IMR-90 (cell line): ENCODE measurements around the gene WNT6. TPM values are rescaled to one million over a fixed set of nuclear protein-coding genes. Genes with fewer than 3 reads are reported as not detected.

Experiments used
- ATAC-seq: fragments of 200-7000 bp; cut with Tn5 transposase; 2 replicates; pipeline ENCODE4 v1.9.1; 2020; ENCODE audit warnings: low read depth, mild to moderate bottlenecking, moderate library complexity
- BruUV-seq: library from RNA; stranded (reverse); fragments of 400-500 nt; replicated peaks from 2 replicates; lab custom pipeline; 2021; lab: Mats Ljungman, UMichigan
- CTCF ChIA-PET: fragments of 300-600 bp; formaldehyde crosslinking; extraction: SDS; loops from one replicate; lab custom pipeline; 2021; ENCODE audit warnings: antibody characterized with exemption; lab: Yijun Ruan, JAX
- POLR2A ChIA-PET: fragments of 300-600 bp; sonication (Branson Sonifier 250); formaldehyde crosslinking; loops from one replicate; lab custom pipeline; 2022; ENCODE audit warnings: antibody characterized with exemption; ENCODE audit not compliant: unreplicated experiment; lab: Charles Lee
- DNase-seq: peaks from one replicate; pipeline ENCODE4 v3.0.0; 2013
- H2AFZ ChIP-seq: replicated peaks from 2 replicates; pipeline ENCODE3; 2013; ENCODE audit warnings: low read length, mild to moderate bottlenecking; ENCODE audit not compliant: poor library complexity
- H2AK5ac ChIP-seq: 2 replicates; pipeline ENCODE4 v1.6.1; 2013; ENCODE audit warnings: low read depth, low read length, inconsistent platforms
- H2AK9ac ChIP-seq: replicated peaks from 2 replicates; pipeline ENCODE3; 2013; ENCODE audit warnings: mild to moderate bottlenecking, low read depth, low read length, moderate library complexity; ENCODE audit not compliant: poor library complexity
- H2BK120ac ChIP-seq: 2 replicates; pipeline ENCODE4 v1.6.1; 2013; ENCODE audit warnings: low read depth, low read length, inconsistent platforms
- H2BK15ac ChIP-seq: 3 replicates; pipeline ENCODE4 v1.6.1; 2013; ENCODE audit warnings: low read depth, low read length, inconsistent platforms
- H2BK20ac ChIP-seq: 2 replicates; pipeline ENCODE4 v1.6.1; 2013; ENCODE audit warnings: low read depth, mild to moderate bottlenecking, inconsistent platforms, low read length, moderate library complexity
- H2BK5ac ChIP-seq: 2 replicates; pipeline ENCODE4 v1.6.1; 2013; ENCODE audit warnings: mild to moderate bottlenecking, low read depth, low read length, inconsistent platforms; ENCODE audit not compliant: poor library complexity, severe bottlenecking
- H3K14ac ChIP-seq: replicated peaks from 2 replicates; pipeline ENCODE4 v1.6.1; 2013; ENCODE audit warnings: low read depth, low read length, inconsistent platforms
- H3K18ac ChIP-seq: 2 replicates; pipeline ENCODE4 v1.6.1; 2013; ENCODE audit warnings: low read depth, low read length, control low read depth
- H3K23ac ChIP-seq: 2 replicates; pipeline ENCODE4 v1.6.1; 2013; ENCODE audit warnings: low read depth, low read length, inconsistent platforms
- H3K27ac ChIP-seq: 2 replicates; pipeline ENCODE4 v1.5.1; 2013; ENCODE audit warnings: mild to moderate bottlenecking, control low read depth, low read length; ENCODE audit not compliant: insufficient read depth
- H3K27me3 ChIP-seq: 2 replicates; pipeline ENCODE4 v1.6.1; 2013; ENCODE audit warnings: low read length; ENCODE audit not compliant: control insufficient read depth, insufficient read depth
- H3K36me3 ChIP-seq: 2 replicates; pipeline ENCODE4 v1.6.1; 2013; ENCODE audit warnings: low read length, mixed read lengths; ENCODE audit not compliant: control insufficient read depth, insufficient read depth
- H3K4ac ChIP-seq: 2 replicates; pipeline ENCODE4 v1.6.1; 2013; ENCODE audit warnings: low read depth, low read length, inconsistent platforms
- H3K4me1 ChIP-seq: 2 replicates; pipeline ENCODE4 v1.6.1; 2013; ENCODE audit warnings: low read length, mixed read lengths; ENCODE audit not compliant: control insufficient read depth, insufficient read depth
- H3K4me2 ChIP-seq: 2 replicates; pipeline ENCODE4 v1.6.1; 2013; ENCODE audit warnings: low read depth, mild to moderate bottlenecking, control low read depth, low read length, moderate library complexity
- H3K4me3 ChIP-seq: 2 replicates; pipeline ENCODE4 v1.5.1; 2013; ENCODE audit warnings: low read depth, mild to moderate bottlenecking, control low read depth, low read length, moderate library complexity; ENCODE audit not compliant: insufficient read depth
- H3K56ac ChIP-seq: 2 replicates; pipeline ENCODE4 v1.6.1; 2013; ENCODE audit warnings: low read length, inconsistent platforms; ENCODE audit not compliant: insufficient read depth; ENCODE audit errors: extremely low read depth
- H3K79me1 ChIP-seq, 2 experiments: 2 replicates each; pipeline ENCODE4 v1.6.1; 2013; ENCODE audit warnings: low read length in 2 of 2, inconsistent platforms in 1 of 2, low read depth in 1 of 2
- H3K9ac ChIP-seq: 2 replicates; pipeline ENCODE4 v1.6.1; 2013; ENCODE audit warnings: low read depth, low read length, control low read depth
- H3K9me1 ChIP-seq: 2 replicates; pipeline ENCODE4 v1.6.1; 2013; ENCODE audit warnings: low read length, inconsistent platforms; ENCODE audit not compliant: insufficient read depth
- H3K9me3 ChIP-seq: 2 replicates; pipeline ENCODE4 v1.6.1; 2013; ENCODE audit warnings: low read length; ENCODE audit not compliant: control insufficient read depth, insufficient read depth
- H4K20me1 ChIP-seq: 2 replicates; pipeline ENCODE4 v1.6.1; 2013; ENCODE audit warnings: low read length, inconsistent platforms; ENCODE audit not compliant: insufficient read depth
- H4K5ac ChIP-seq: 2 replicates; pipeline ENCODE4 v1.6.1; 2013; ENCODE audit warnings: mild to moderate bottlenecking, low read depth, low read length, control low read depth
- H4K8ac ChIP-seq, 2 experiments: 2 replicates each; pipeline ENCODE4 v1.6.1; 2013; ENCODE audit warnings: low read depth in 2 of 2, low read length in 2 of 2, control low read depth in 1 of 2, inconsistent platforms in 1 of 2
- H4K91ac ChIP-seq: 2 replicates; pipeline ENCODE4 v1.6.1; 2013; ENCODE audit warnings: low read depth, low read length, inconsistent platforms; ENCODE audit not compliant: insufficient read depth
- BHLHE40 ChIP-seq: fragments of 150-350 bp; IDR thresholded peaks from 2 replicates; pipeline ENCODE4 v1.6.1; 2016; ENCODE audit warnings: mild to moderate bottlenecking, low read depth, low read length
- CEBPB ChIP-seq: IDR thresholded peaks from 2 replicates; pipeline ENCODE4 v1.6.1; 2012; ENCODE audit warnings: low read depth, low read length, improper control_type of control experiment
- CTCF ChIP-seq: conservative IDR thresholded peaks from 2 replicates; pipeline ENCODE4 v1.5.1; 2012; ENCODE audit warnings: mild to moderate bottlenecking, low read depth, low read length, improper control_type of control experiment
- ELK1 ChIP-seq: fragments of 150-350 bp; IDR thresholded peaks from 2 replicates; pipeline ENCODE4 v1.6.1; 2016; ENCODE audit warnings: low read depth, mild to moderate bottlenecking, low read length, moderate library complexity, borderline replicate concordance
- FOS ChIP-seq: fragments of 150-350 bp; IDR thresholded peaks from 2 replicates; pipeline ENCODE4 v1.6.1; 2016; ENCODE audit warnings: low read depth, low read length
- NFE2L2 ChIP-seq: fragments of 150-350 bp; IDR thresholded peaks from 2 replicates; pipeline ENCODE4 v1.6.1; 2016; ENCODE audit warnings: low read depth, mild to moderate bottlenecking, low read length
- POLR2A ChIP-seq: IDR thresholded peaks from 2 replicates; pipeline ENCODE4 v1.6.1; 2012; ENCODE audit warnings: mild to moderate bottlenecking, low read depth, low read length
- RAD21 ChIP-seq: IDR thresholded peaks from 2 replicates; pipeline ENCODE4 v1.6.1; 2012; ENCODE audit warnings: low read length, improper control_type of control experiment
- RCOR1 ChIP-seq: IDR thresholded peaks from 2 replicates; pipeline ENCODE4 v1.6.1; 2012; ENCODE audit warnings: mild to moderate bottlenecking, low read length, improper control_type of control experiment; ENCODE audit not compliant: insufficient replicate concordance
- RFX5 ChIP-seq: IDR thresholded peaks from 2 replicates; pipeline ENCODE4 v1.8.0; 2012; ENCODE audit warnings: low read depth, mild to moderate bottlenecking, low read length, moderate library complexity
- SMC3 ChIP-seq: fragments of 150-350 bp; IDR thresholded peaks from 2 replicates; pipeline ENCODE4 v1.6.1; 2016; ENCODE audit warnings: low read depth, mild to moderate bottlenecking, antibody characterized with exemption, low read length, moderate library complexity
- WGBS, 2 experiments: methylation state at CpG; one replicate each; pipeline versions ENCODE4 v1.1.5 to v1.1.7; 2013; ENCODE audit warnings: missing lambda C conversion rate in 2 of 2; ENCODE audit not compliant: insufficient read length in 1 of 2; ENCODE audit errors: extremely low coverage in 2 of 2; 5-methylcytosine and 5-hydroxymethylcytosine counted together
- dilution Hi-C: fragments of 300-500 bp; cut with HindIII; formaldehyde crosslinking; loops from one replicate; pipeline ENCODE4 v1.14.3; 2018; ENCODE audit warnings: low sequenced_read_pairs; ENCODE audit not compliant: unreplicated experiment
- in situ Hi-C: fragments of 300-500 bp; cut with MboI; formaldehyde crosslinking; loops from 3 replicates; pipeline ENCODE4 v1.14.3; 2019; ENCODE audit warnings: low sequenced_read_pairs, inconsistent platforms, mixed read lengths
- intact Hi-C: fragments of 100-400 bp; cut with micrococcal nuclease; formaldehyde crosslinking; loops from 2 replicates; pipeline ENCODE4 v1.10.0; 2022
- polyA plus RNA-seq, 3 experiments: library from polyadenylated mRNA; depleted of rRNA; stranded (reverse); fragments of >200 nt; gene quantifications; 2 replicates each; pipeline ENCODE4 v1.2.3, GENCODE V29; 2012; ENCODE audit warnings: low replicate concordance in 1 of 3
- total RNA-seq: library from RNA; depleted of rRNA; stranded (reverse); fragments of >200 nt; gene quantifications from 2 replicates; pipeline ENCODE4 v1.2.3, GENCODE V29; 2012

The WNT6 gene
- total and polyA plus RNA-seq, 2 of the 4 experiments (the other 2 are of a cell fraction), result not detected

GRCh38 chr2:218834685-218835084, 24.9 kb upstream of the WNT6 start:
- no peak overlapping the region for H2BK15ac ChIP-seq
- no peak overlapping the region for H2AK5ac ChIP-seq
- no peaks in the 10 kb centered on the region for H3K79me1 ChIP-seq
- H4K8ac ChIP-seq, result no peak overlapping the region
- no peak for ATAC-seq
- H3K9me1 ChIP-seq, result no peaks in the 10 kb centered on the region; the same call in 1 of the 2 replicates
- dilution Hi-C loops, result no loop called here
- H2BK5ac ChIP-seq, result no peak overlapping the region
- ChIA-PET POLR2A (no interaction called here), CTCF (no interaction called here)
- H3K18ac ChIP-seq, result no peak overlapping the region
- no peak overlapping the region for H3K4me3 ChIP-seq
- no peaks in the 10 kb centered on the region for H4K20me1 ChIP-seq
- no peak overlapping the region for H2AK9ac ChIP-seq
- H3K9ac ChIP-seq, result no peak overlapping the region
- no peak overlapping the region for H3K27ac ChIP-seq
- H3K9me3 ChIP-seq, result 0 out of 2 replicates have a peak, but pooled peaks cover 2% of the 10 kb centered on the region
- in situ Hi-C loops, result no loop called here
- 15% methylated on average over 2 of the region's 4 CpGs; no CpG with 5 or more reads in 1 of the 2 experiments for WGBS, 2 experiments
- H4K5ac ChIP-seq, result no peak overlapping the region
- H2BK20ac ChIP-seq, result no peak overlapping the region
- no peak overlapping the region for H3K23ac ChIP-seq
- peaks cover 52% of the 10 kb centered on the region for H3K27me3 ChIP-seq
- intact Hi-C loops, result loop anchor here (5.0 kb wide), 1 partner anchor 52 kb away; the partner anchor contains the start of gene CYP27A1
- no peak overlapping the region for H3K4me2 ChIP-seq
- BruUV-seq, result no TSS peak
- TF ChIP-seq CEBPB (no peak), RAD21 (no peak), CTCF (no peak), NFE2L2 (no peak), ELK1 (no peak), POLR2A (no peak), RFX5 (no peak), RCOR1 (no peak), SMC3 (no peak), FOS (no peak), BHLHE40 (no peak)
- no peak overlapping the region for H2BK120ac ChIP-seq
- DNase-seq, result no peak
- H3K14ac ChIP-seq, result no peak overlapping the region
- H3K36me3 ChIP-seq, result no peaks in the 10 kb centered on the region
- H3K4ac ChIP-seq, result no peak overlapping the region
- no peak overlapping the region for H2AFZ ChIP-seq
- no peaks in the 10 kb centered on the region; the same call in 1 of the 2 replicates for H3K4me1 ChIP-seq
- no peak overlapping the region for H3K56ac ChIP-seq
- no peak overlapping the region for H4K91ac ChIP-seq
